ENCODE data around the gene ZFYVE28.

ZFYVE28 gene

DNA sequence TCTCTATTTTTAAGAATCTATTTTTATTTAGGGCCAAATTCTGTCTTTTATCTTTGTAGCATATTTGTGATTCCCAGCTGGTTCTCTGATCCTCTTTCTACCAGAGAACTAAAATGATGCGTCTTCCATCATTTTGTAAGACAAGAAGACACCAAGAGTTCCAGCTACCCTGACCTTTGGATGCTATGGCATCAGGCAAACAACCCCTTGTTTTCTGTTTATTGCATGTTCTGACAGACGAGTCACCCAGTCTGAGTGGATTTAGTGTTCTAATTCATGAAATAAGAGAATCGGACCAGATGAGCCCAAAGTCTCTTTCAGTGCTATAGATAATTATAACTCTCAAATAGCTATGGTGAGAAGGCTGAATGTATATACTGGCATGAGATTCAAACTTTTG lies 69.7 kb downstream of the ZFYVE28 start:
- DNase-seq (ENCODE audit: low read depth): no peak
- no peak overlapping the region for H3K4me3 ChIP-seq (replicated peaks; ENCODE audit: low read depth, low read length)
- TF ChIP-seq, protein P1, sequence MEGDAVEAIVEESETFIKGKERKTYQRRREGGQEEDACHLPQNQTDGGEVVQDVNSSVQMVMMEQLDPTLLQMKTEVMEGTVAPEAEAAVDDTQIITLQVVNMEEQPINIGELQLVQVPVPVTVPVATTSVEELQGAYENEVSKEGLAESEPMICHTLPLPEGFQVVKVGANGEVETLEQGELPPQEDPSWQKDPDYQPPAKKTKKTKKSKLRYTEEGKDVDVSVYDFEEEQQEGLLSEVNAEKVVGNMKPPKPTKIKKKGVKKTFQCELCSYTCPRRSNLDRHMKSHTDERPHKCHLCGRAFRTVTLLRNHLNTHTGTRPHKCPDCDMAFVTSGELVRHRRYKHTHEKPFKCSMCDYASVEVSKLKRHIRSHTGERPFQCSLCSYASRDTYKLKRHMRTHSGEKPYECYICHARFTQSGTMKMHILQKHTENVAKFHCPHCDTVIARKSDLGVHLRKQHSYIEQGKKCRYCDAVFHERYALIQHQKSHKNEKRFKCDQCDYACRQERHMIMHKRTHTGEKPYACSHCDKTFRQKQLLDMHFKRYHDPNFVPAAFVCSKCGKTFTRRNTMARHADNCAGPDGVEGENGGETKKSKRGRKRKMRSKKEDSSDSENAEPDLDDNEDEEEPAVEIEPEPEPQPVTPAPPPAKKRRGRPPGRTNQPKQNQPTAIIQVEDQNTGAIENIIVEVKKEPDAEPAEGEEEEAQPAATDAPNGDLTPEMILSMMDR (IDR thresholded peaks at IDR 0.05; ENCODE audit: low read length, missing control alignments): no peak

DNA sequence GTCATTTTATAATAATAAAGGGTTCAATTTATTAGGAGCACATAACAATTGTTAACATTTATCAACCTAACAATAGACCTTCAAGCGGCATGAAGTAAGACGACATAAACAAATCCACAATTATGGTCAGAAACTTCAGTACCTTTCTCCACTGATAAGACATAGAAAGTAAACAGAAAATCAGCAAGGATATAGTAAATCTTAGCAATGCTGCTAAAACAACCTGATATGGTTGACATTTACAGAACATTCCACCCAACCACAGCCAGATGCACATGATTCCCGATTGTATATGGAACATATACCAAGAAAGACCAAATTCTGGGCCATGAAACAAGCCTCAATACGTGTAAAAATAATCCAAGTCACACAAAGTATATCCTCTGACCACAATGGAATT lies 71.3 kb downstream of the ZFYVE28 start:
- no peak for DNase-seq (ENCODE audit: low read depth)
- TF ChIP-seq, protein P1 (IDR thresholded peaks at IDR 0.05; ENCODE audit: low read length, missing control alignments): no peak
- no peak overlapping the region for H3K4me3 ChIP-seq (replicated peaks; ENCODE audit: low read depth, low read length)

DNA sequence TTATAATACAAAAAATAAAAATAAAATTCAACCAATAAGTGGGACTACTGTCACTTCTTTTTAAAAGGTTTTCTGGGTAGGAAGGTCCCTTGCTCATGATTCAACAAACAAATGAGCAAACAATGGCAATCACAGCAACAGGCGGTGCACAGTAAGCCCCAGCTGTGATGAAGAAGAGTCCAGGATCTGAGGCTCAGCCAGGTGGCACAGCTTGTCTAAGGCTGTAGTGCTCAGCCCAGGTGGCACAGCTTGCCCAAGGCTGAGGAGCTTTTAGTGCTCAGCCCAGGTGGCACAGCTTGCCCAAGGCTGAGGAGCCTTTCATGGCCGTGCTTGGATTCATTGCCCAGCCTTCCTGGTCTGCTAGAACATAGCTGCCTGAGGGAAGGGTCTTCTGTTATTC lies 75.0 kb downstream of the ZFYVE28 start:
- TF ChIP-seq, protein P1 (IDR thresholded peaks at IDR 0.05; ENCODE audit: low read length, missing control alignments): no peak
- DNase-seq (ENCODE audit: low read depth): no peak
- H3K4me3 ChIP-seq (replicated peaks; ENCODE audit: low read depth, low read length): no peak overlapping the region

DNA sequence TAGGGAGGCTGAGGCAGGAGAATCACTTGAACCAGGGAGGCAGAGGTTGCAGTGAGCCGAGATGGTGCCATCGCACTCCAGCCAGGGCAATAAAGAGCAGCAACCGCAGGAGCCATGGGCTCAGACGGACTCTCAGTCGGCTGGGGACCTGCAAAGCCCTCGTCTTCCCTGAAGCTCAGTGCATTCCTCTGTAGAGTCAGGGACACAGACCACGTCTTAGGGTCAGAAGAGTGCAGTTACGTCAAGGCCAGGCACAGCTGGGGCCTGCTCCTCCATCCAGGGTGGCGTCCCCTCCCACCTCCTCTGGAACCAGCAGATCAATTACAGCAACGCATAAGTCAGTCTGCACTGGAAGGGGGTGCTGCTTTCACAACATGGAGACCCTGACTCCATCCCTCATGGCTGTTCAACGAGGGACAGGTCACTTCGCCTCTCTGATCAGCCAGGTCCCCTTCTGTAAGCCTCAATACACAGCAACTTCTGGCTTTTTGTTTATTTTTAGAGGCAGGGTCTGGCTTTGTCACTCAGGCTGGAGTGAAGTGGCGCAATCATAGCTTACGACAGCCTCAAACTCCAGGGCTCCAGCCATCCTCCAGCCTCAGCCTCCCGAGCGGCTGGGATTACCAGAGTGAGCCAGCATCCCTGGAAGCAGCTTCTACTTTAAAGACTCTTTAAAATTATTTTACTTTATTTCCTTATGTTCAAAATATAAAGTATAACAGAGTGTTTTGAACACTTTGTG lies 76.4 kb downstream of the ZFYVE28 start:
- DNase-seq (ENCODE audit: low read depth): no peak
- H3K4me3 ChIP-seq (replicated peaks; ENCODE audit: low read depth, low read length): no peak overlapping the region
- TF ChIP-seq, protein P1 (IDR thresholded peaks at IDR 0.05; ENCODE audit: low read length, missing control alignments): no peak

DNA sequence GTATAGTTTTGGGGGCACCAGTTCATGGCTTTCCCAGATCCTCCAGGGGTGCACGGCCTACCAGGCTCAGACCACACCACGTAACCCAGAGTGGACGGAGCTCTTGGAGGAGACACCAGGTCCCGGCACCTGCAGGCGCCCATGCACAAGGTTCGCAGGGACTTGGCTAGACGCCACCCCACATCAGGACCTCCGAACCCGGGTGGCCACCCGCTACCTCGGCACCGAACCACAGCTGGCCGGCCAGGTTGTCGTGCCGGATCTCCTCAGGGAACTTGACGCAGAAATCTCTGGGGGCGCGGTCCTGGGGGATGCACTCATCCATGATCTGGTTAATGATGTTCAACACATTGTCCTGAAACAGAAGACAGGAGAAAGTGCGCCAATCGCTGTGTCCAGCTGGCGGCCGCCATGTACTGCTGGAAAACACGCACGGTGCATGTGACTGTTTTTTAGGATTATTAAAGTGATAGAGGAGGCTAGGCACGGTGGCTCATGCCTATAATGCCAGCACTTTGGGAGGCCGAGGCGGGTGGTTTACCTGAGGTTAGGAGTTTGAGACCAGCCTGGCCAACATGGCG lies 77.1 kb downstream of the ZFYVE28 start:
- TF ChIP-seq, protein P1 (IDR thresholded peaks at IDR 0.05; ENCODE audit: low read length, missing control alignments): no peak
- no peak overlapping the region for H3K4me3 ChIP-seq (replicated peaks; ENCODE audit: low read depth, low read length)
- no peak for DNase-seq (ENCODE audit: low read depth)

DNA sequence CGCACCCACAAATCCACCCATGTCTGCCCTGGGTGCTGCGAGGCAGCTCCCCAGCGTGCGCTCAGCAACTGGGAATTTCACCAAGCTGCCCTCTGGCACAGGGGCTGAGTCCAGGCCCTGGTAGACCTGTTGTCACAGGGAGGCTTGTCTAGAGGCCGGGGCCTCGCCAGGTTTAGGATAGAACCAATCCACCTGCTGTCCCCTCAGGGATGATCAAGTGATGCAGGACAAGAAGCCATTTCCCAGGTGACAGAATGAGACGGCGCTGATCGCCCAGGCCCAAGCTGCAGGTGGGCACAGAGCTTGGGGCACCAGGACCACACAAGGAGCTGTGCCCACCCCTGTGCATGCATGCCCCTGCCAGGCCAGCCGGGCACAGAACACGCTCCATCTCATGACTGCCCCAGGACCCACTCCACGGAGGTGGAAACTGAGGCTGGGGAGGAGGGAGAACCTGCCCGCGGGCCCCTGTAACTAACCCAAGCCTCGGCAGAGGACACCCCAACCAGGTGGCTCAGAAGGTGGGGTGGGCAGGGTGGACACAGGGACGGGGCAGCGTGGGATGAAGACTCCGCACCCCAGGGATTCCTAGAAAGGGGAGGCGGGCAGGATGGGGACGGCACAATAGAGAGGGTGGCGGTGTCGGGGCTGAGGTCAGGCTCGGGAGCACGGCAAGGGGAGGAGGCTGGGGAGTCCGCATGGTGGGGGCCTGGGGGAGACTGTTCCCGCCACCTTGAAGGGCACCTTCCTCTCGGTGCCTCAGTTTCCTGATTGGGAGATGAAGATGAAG lies 78.0 kb downstream of the ZFYVE28 start:
- no peak for DNase-seq (ENCODE audit: low read depth)
- H3K4me3 ChIP-seq (replicated peaks; ENCODE audit: low read depth, low read length): no peak overlapping the region
- TF ChIP-seq, protein P1 (IDR thresholded peaks at IDR 0.05; ENCODE audit: low read length, missing control alignments): no peak
